Tibial artery (tissue), 4 donors: ENCODE measurements around the gene LGI4.

Experiments
- DNase-seq, 2 donors: peaks; one replicate each; pipeline ENCODE4 v3.0.0-alpha.2; 2019
- H3K27ac ChIP-seq, 2 donors: fragments of 200-600 bp; sonication (generic) in 1 of 2; 1 replicate in 1 of 2; 2 replicates in 1 of 2; pipeline ENCODE4 v1.5.1; 2018 to 2019; ENCODE audit warnings: mild to moderate bottlenecking in 1 of 2
- H3K27me3 ChIP-seq, 2 donors: fragments of 200-600 bp; sonication (generic) in 1 of 2; one replicate each; pipeline versions ENCODE4 v1.5.1 to v1.6.0; 2016 to 2019
- H3K36me3 ChIP-seq, 3 donors: fragments of 200-600 bp; sonication (generic) in 2 of 3; one replicate each; pipeline ENCODE4 v1.5.1; 2016 to 2019; ENCODE audit warnings: mild to moderate bottlenecking in 2 of 3
- H3K4me1 ChIP-seq, 4 donors: fragments of 200-600 bp; sonication (generic) in 2 of 4; 1 replicate in 3 of 4; 2 replicates in 1 of 4; pipeline ENCODE4 v1.5.1; 2016 to 2019
- H3K4me3 ChIP-seq, 2 donors: fragments of 200-600 bp; sonication (generic) in 1 of 2; 1 replicate in 1 of 2; 2 replicates in 1 of 2; pipeline ENCODE4 v1.5.1; 2018 to 2019; ENCODE audit warnings: mild to moderate bottlenecking in 2 of 2
- H3K9me3 ChIP-seq, 3 donors: fragments of 200-600 bp; sonication (generic) in 1 of 3; one replicate each; pipeline ENCODE4 v1.5.1; 2016 to 2019
- intact Hi-C: fragments of 100-400 bp; cut with DNase I; formaldehyde crosslinking; loops from one replicate; pipeline ENCODE4 v1.15.0; 2023; ENCODE audit warnings: low total_unique reads
- TF ChIP-seq, protein P1 (sequence below), 2 experiments: fragments of 200-600 bp in 1 of 2; fragments of 450-650 bp in 1 of 2; IDR thresholded peaks; one replicate each; pipeline ENCODE4 v1.5.1; 2017 to 2019; ENCODE audit warnings: antibody characterized with exemption in 2 of 2, mild to moderate bottlenecking in 1 of 2, moderate library complexity in 1 of 2

The LGI4 gene

DNA sequence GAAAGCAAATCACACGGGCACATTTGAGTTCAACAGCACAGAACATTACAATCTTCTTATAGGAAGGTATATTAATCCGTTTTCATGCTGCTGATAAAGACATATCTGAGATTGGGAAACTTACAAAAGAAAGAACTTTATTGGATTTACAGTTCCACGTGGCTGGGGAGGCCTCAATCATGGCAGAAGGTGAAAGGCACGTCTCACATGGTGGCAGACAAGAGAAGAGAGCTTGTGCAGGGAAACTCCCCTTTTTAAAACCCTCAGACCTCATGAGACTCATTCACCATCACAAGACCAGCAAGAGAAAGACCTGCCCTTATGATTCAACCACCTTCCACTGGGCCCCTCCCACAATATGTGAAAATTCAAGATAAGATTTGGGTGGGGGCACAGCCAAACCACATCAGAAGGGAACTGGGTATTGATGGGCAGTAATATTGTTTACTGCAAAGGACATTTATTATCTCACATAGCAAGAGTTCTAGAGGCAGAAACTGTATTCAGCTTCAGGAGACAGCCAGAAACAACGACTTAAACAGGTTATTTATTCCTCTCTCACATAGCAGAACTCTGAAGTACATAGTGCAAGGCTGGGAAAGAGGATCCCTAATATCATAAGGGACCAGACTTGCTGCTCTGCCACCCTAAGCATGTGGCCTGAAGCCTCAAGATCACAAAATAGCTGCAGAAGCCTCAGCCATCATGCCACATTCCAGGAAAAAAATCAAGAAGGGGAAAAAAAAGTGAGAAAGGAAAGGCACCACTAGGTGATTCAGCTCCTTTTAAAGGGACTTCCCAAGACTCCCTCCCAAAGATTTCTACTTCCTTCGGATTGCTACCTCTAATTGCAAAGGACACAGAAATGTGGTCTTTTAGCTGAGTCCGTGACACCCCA is 42.8 kb upstream of the LGI4 start:
- peaks cover 0 to 7% of the 10 kb centered on the region in 2 donors for H3K27me3 ChIP-seq
- intact Hi-C loops, result no loop called here
- no peak for DNase-seq
- no peak overlapping the region for H3K4me3 ChIP-seq
- H3K27ac ChIP-seq, result no peak overlapping the region
- peaks cover 0 to 2% (median 1%) of the 10 kb centered on the region in 3 donors for H3K9me3 ChIP-seq
- TF ChIP-seq, protein P1, sequence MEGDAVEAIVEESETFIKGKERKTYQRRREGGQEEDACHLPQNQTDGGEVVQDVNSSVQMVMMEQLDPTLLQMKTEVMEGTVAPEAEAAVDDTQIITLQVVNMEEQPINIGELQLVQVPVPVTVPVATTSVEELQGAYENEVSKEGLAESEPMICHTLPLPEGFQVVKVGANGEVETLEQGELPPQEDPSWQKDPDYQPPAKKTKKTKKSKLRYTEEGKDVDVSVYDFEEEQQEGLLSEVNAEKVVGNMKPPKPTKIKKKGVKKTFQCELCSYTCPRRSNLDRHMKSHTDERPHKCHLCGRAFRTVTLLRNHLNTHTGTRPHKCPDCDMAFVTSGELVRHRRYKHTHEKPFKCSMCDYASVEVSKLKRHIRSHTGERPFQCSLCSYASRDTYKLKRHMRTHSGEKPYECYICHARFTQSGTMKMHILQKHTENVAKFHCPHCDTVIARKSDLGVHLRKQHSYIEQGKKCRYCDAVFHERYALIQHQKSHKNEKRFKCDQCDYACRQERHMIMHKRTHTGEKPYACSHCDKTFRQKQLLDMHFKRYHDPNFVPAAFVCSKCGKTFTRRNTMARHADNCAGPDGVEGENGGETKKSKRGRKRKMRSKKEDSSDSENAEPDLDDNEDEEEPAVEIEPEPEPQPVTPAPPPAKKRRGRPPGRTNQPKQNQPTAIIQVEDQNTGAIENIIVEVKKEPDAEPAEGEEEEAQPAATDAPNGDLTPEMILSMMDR (IDR thresholded peaks at IDR 0.05), result no peak
- H3K4me1 ChIP-seq, result no peaks in the 10 kb centered on the region
- H3K36me3 ChIP-seq, result no peaks in the 10 kb centered on the region

DNA sequence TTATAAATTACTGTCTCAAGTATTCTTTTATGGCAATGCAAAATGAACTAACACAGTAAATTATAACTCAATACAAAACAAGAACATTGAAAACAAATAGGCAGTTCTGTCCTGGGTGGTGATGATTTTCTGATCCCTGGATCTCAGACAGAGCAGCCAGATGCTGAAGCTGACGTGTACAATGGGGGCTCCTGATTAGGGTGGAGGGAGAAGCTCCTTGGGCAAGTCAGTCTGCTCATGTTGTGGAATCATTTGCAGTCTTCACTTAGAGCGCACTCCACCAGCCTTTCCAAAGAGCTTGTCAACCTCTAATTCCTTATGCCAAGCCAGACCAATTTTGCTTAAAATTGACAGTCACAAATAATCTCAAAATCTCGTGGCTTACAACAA is 41.3 kb upstream of the LGI4 start:
- Histone ChIP-seq H3K27me3 (peaks cover 0 to 6% of the 10 kb centered on the region in 2 donors), H3K4me1 (no peaks in the 10 kb centered on the region), H3K4me3 (no peak overlapping the region), H3K9me3 (no peaks in the 10 kb centered on the region), H3K27ac (no peak overlapping the region), H3K36me3 (no peaks in the 10 kb centered on the region)
- TF ChIP-seq, protein P1 (IDR thresholded peaks at IDR 0.05), result no peak
- intact Hi-C loops, result no loop called here
- no peak for DNase-seq

DNA sequence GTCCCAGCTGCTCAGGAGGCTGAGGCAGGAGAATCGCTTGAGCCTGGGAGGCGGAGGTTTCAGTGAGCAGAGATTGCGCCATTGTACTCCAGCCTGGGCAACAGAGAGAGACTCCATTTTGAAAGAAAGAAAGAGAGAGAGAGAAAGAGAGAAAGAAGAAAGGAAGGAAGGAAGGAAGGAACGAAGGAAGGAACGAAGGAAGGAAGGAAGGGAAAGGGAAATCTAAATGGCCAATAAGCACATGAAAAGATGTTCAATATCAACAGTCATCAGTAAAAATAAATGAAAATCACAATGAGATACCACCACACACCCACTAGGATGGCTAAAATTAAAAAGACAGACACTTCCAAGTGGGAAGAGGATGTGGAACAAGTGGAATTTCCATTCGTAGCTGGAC is 39.4 kb upstream of the LGI4 start:
- H3K4me3 ChIP-seq, result no peak overlapping the region
- H3K27me3 ChIP-seq, result peaks cover 0 to 6% of the 10 kb centered on the region in 2 donors
- intact Hi-C loops, result no loop called here
- TF ChIP-seq, protein P1 (IDR thresholded peaks at IDR 0.05), result no peak
- no peak overlapping the region for H3K27ac ChIP-seq
- peaks cover 0 to 6% (median 0%) of the 10 kb centered on the region in 3 donors for H3K36me3 ChIP-seq
- H3K4me1 ChIP-seq, result no peaks in the 10 kb centered on the region
- no peak for DNase-seq
- H3K9me3 ChIP-seq, result no peaks in the 10 kb centered on the region

DNA sequence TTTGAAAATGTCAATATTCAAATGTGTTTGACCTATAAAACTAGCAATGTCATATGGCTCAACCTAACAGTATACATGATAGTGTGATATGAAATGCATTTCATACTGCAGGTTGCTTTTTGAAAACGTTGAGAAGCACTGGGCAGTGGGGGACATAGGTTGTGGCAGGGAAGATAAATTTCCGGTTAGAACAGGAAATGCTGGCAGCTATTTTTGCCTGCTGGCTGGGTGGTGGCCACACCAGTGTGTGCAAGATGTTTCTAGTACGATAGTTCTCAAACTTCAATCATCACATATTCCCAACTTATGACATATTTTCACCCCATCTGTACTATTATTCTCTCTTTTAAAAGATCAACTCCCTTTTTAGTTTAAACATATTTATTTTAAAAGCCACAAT is 36.9 kb upstream of the LGI4 start:
- H3K36me3 ChIP-seq, result peaks cover 3 to 8% (median 6%) of the 10 kb centered on the region in 3 donors
- no peaks in the 10 kb centered on the region for H3K4me1 ChIP-seq
- TF ChIP-seq, protein P1 (IDR thresholded peaks at IDR 0.05), result no peak
- no peak overlapping the region for H3K27ac ChIP-seq
- H3K4me3 ChIP-seq, result no peak overlapping the region
- intact Hi-C loops, result no loop called here
- H3K27me3 ChIP-seq, result peaks cover 0 to 4% of the 10 kb centered on the region in 2 donors
- no peak for DNase-seq
- H3K9me3 ChIP-seq, result no peaks in the 10 kb centered on the region

DNA sequence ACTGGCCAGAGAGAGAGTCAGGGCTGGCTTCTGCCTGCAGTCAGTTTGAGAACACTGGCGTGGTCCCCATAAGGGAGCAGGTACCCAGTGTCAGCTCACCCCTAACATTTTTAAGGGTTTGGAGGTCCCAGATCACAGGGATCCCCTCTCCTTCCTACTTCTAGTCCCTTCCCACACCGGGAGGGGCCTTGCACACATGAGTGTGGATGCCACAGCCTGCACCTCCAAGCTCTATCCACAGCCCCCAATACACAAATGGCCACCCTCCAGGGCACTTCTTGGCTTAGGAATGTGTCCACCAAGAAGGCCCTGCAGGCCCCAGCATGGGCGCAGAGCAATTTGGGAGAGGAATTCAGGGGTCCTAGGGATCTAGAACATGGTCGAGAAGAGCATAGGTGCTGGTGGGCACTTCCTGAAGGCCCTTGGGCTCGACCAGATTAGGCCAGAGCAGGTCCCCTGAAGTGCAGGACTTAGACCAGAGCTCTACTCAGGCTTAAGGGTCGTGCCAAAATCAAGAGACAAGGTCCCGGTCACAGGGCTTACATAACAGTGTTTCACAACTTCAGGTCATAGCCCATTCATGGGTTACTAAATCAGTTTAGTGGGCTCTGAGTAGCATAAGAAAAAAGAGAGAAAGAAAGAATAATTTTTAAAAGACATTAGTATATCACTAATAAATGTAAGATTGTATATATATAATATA is 35.7 kb upstream of the LGI4 start:
- H3K4me1 ChIP-seq, result no peaks in the 10 kb centered on the region
- TF ChIP-seq, protein P1 (IDR thresholded peaks at IDR 0.05), result no peak
- H3K4me3 ChIP-seq, result no peak overlapping the region
- DNase-seq, result no peak
- no peak overlapping the region for H3K27ac ChIP-seq
- no peaks in the 10 kb centered on the region for H3K27me3 ChIP-seq
- H3K36me3 ChIP-seq, result peaks cover 12 to 20% (median 18%) of the 10 kb centered on the region in 3 donors
- H3K9me3 ChIP-seq, result peaks cover 0 to 10% (median 10%) of the 10 kb centered on the region in 3 donors
- intact Hi-C loops, result no loop called here
